ENCODE results near the gene PPP1R3F.

The PPP1R3F gene

DNA sequence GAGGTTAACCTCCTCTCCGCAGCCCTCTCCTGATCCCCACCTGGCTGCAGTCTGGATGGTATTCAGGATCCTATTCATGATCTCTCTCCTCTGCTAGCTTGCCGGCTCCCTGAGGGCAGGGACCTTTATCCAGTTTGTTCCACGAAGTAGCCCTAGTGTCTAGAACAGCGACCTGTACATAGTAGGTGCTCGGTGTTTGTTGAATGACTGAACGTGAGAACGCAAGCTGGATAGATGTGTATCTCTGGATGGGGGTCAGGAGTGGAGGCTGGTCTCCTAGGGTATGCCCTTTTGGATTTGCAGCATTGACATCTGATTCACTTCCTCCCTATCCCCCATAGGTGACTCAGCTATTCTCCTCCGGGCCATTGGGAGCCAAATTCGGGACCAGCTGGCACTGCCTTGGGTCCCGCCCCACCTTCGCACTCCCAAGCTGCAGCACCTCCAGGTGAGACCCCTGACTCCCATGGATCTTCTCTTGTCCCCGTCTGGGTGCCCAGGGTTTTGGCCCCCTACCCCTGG is 27.0 kb upstream of the PPP1R3F start:
- no peaks in the 10 kb centered on the region for H3K27me3 ChIP-seq (ENCODE audit: insufficient read depth, insufficient read length)
- DNase-seq (ENCODE audit: low read depth, low spot score) = no peak

GRCh38 chrX:49243166-49243565 is 26.4 kb upstream of the PPP1R3F start:
- no peak overlapping the region for H3K4me3 ChIP-seq (ENCODE audit: insufficient read length, low read depth)
- H3K4me1 ChIP-seq (ENCODE audit: insufficient read depth, insufficient read length) = no peaks in the 10 kb centered on the region
- TF ChIP-seq SUZ12 (IDR thresholded peaks at IDR 0.05; ENCODE audit: extremely low read depth, insufficient read depth, insufficient read length) (no peak), YY1 (IDR thresholded peaks at IDR 0.05; ENCODE audit: insufficient read depth, insufficient read length) (no peak), ZNF274 (IDR thresholded peaks at IDR 0.05; ENCODE audit: low read depth, low read length) (no peak)
- no peaks in the 10 kb centered on the region for H3K9me3 ChIP-seq (ENCODE audit: insufficient read depth, low read length)
- no peaks in the 10 kb centered on the region for H3K27me3 ChIP-seq (ENCODE audit: insufficient read depth, insufficient read length)
- H3K36me3 ChIP-seq (ENCODE audit: insufficient read depth, insufficient read length, low read length) = peaks cover 37% of the 10 kb centered on the region
- no peak overlapping the region for H3K9ac ChIP-seq (ENCODE audit: insufficient read length, low read depth)
- no peak for DNase-seq (ENCODE audit: low read depth, low spot score)

More for the DNA sequence above, 27.0 kb upstream of the PPP1R3F start:
- Histone ChIP-seq H3K4me3 (ENCODE audit: insufficient read length, low read depth) (no peak overlapping the region), H3K9me3 (ENCODE audit: insufficient read depth, low read length) (no peaks in the 10 kb centered on the region), H3K9ac (ENCODE audit: insufficient read length, low read depth) (no peak overlapping the region), H3K4me1 (ENCODE audit: insufficient read depth, insufficient read length) (no peaks in the 10 kb centered on the region), H3K36me3 (ENCODE audit: insufficient read depth, insufficient read length, low read length) (peaks cover 33% of the 10 kb centered on the region)
- TF ChIP-seq YY1 (IDR thresholded peaks at IDR 0.05; ENCODE audit: insufficient read depth, insufficient read length) = no peak
- no peak for TF ChIP-seq SUZ12 (IDR thresholded peaks at IDR 0.05; ENCODE audit: extremely low read depth, insufficient read depth, insufficient read length)
- no peak for TF ChIP-seq ZNF274 (IDR thresholded peaks at IDR 0.05; ENCODE audit: low read depth, low read length)

- TF ChIP-seq SUZ12 (IDR thresholded peaks at IDR 0.05; ENCODE audit: extremely low read depth, insufficient read depth, insufficient read length) = no peak
- Histone ChIP-seq H3K27me3 (ENCODE audit: insufficient read depth, insufficient read length) (no peaks in the 10 kb centered on the region), H3K4me3 (ENCODE audit: insufficient read length, low read depth) (no peak overlapping the region), H3K9me3 (ENCODE audit: insufficient read depth, low read length) (no peaks in the 10 kb centered on the region), H3K9ac (ENCODE audit: insufficient read length, low read depth) (no peak overlapping the region), H3K36me3 (ENCODE audit: insufficient read depth, insufficient read length, low read length) (peaks cover 46% of the 10 kb centered on the region), H3K4me1 (ENCODE audit: insufficient read depth, insufficient read length) (no peaks in the 10 kb centered on the region)
- no peak for DNase-seq (ENCODE audit: low read depth, low spot score)
Observed at GRCh38 chrX:49244207-49244606, 25.4 kb upstream of the PPP1R3F start.

- H3K36me3 ChIP-seq (ENCODE audit: insufficient read depth, insufficient read length, low read length) = peaks cover 55% of the 10 kb centered on the region
- no peak overlapping the region for H3K4me3 ChIP-seq (ENCODE audit: insufficient read length, low read depth)
- peaks cover 3% of the 10 kb centered on the region for H3K4me1 ChIP-seq (ENCODE audit: insufficient read depth, insufficient read length)
Observed at GRCh38 chrX:49246541-49246940, 23.1 kb upstream of the PPP1R3F start.

GRCh38 chrX:49247346-49247745 is 22.2 kb upstream of the PPP1R3F start:
- no peaks in the 10 kb centered on the region for H3K27me3 ChIP-seq (ENCODE audit: insufficient read depth, insufficient read length)
- H3K4me3 ChIP-seq (ENCODE audit: insufficient read length, low read depth) = no peak overlapping the region
- peaks cover 55% of the 10 kb centered on the region for H3K36me3 ChIP-seq (ENCODE audit: insufficient read depth, insufficient read length, low read length)
- peaks cover 3% of the 10 kb centered on the region for H3K4me1 ChIP-seq (ENCODE audit: insufficient read depth, insufficient read length)
- H3K9ac ChIP-seq (ENCODE audit: insufficient read length, low read depth) = no peak overlapping the region
- no peak for TF ChIP-seq SUZ12 (IDR thresholded peaks at IDR 0.05; ENCODE audit: extremely low read depth, insufficient read depth, insufficient read length)
- no peak for TF ChIP-seq YY1 (IDR thresholded peaks at IDR 0.05; ENCODE audit: insufficient read depth, insufficient read length)
- no peak for TF ChIP-seq ZNF274 (IDR thresholded peaks at IDR 0.05; ENCODE audit: low read depth, low read length)
- DNase-seq (ENCODE audit: low read depth, low spot score) = no peak
- H3K9me3 ChIP-seq (ENCODE audit: insufficient read depth, low read length) = no peaks in the 10 kb centered on the region

More at GRCh38 chrX:49246541-49246940, 23.1 kb upstream of the PPP1R3F start:
- H3K27me3 ChIP-seq (ENCODE audit: insufficient read depth, insufficient read length) = no peaks in the 10 kb centered on the region
- DNase-seq (ENCODE audit: low read depth, low spot score) = no peak
- no peaks in the 10 kb centered on the region for H3K9me3 ChIP-seq (ENCODE audit: insufficient read depth, low read length)
- TF ChIP-seq ZNF274 (IDR thresholded peaks at IDR 0.05; ENCODE audit: low read depth, low read length) = no peak
- TF ChIP-seq YY1 (IDR thresholded peaks at IDR 0.05; ENCODE audit: insufficient read depth, insufficient read length) = no peak
- no peak for TF ChIP-seq SUZ12 (IDR thresholded peaks at IDR 0.05; ENCODE audit: extremely low read depth, insufficient read depth, insufficient read length)
- H3K9ac ChIP-seq (ENCODE audit: insufficient read length, low read depth) = no peak overlapping the region

DNA sequence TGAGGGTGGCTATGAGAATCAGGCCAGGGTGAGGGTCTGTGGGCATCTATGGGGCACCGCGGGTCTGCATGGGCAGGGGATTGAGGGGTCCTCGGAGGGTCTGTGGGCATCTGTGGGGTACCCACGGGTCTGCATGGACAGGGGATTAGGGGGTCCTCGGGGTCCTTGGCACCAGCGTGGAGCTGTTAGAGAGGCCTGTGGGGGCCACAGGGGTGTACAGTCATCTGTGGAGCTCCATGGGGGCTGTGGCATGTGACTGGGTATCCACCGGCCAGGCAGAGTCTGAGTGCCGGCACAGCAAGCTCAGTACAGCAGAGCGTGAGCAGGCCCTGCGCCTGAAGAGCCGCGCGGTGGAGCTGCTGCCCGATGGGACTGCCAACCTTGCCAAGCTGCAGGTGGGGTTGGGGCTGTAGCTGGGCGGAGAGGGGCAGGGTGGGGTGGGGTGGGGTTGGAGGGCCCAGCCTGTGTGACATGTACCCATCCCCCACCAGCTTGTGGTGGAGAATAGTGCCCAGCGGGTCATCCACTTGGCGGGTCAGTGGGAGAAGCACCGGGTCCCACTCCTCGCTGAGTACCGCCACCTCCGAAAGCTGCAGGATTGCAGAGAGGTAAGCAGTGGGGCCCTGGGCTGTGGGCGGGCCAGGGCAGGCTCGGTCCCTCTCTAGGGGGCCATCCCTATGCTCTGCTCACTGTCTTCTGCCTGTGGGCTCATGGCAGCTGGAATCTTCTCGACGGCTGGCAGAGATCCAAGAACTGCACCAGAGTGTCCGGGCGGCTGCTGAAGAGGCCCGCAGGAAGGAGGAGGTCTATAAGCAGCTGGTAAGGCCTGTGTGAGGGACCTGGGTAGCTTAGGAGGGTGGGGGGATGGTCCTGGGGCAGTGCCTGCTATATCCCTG is 21.4 kb upstream of the PPP1R3F start:
- H3K36me3 ChIP-seq (ENCODE audit: insufficient read depth, insufficient read length, low read length) = peaks cover 52% of the 10 kb centered on the region
- H3K27me3 ChIP-seq (ENCODE audit: insufficient read depth, insufficient read length) = no peaks in the 10 kb centered on the region
- TF ChIP-seq YY1 (IDR thresholded peaks at IDR 0.05; ENCODE audit: insufficient read depth, insufficient read length) (no peak), ZNF274 (IDR thresholded peaks at IDR 0.05; ENCODE audit: low read depth, low read length) (no peak), SUZ12 (IDR thresholded peaks at IDR 0.05; ENCODE audit: extremely low read depth, insufficient read depth, insufficient read length) (no peak)
- H3K9ac ChIP-seq (ENCODE audit: insufficient read length, low read depth) = no peak overlapping the region
- H3K4me1 ChIP-seq (ENCODE audit: insufficient read depth, insufficient read length) = peaks cover 3% of the 10 kb centered on the region
- DNase-seq (ENCODE audit: low read depth, low spot score) = no peak
- no peaks in the 10 kb centered on the region for H3K9me3 ChIP-seq (ENCODE audit: insufficient read depth, low read length)
- no peak overlapping the region for H3K4me3 ChIP-seq (ENCODE audit: insufficient read length, low read depth)

DNA sequence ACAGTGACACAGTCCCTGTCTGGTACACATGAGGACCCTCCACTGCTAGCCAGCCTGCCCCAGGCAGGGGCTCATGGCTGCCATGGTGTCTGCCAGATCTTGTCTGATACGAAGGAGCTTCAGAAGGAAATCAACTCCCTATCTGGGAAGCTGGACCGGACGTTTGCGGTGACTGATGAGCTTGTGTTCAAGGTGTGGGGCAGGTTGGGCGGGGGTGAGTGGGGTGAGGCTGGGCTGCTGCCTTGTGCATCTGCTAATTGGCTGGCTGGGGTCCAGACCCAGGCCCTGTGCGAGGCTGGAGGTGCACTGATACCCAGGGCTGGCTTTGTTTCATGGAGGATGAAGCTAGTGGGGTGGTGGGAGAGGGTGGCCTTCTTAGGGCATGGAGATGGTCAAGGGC is 20.5 kb upstream of the PPP1R3F start:
- Histone ChIP-seq H3K27me3 (ENCODE audit: insufficient read depth, insufficient read length) (no peaks in the 10 kb centered on the region), H3K9me3 (ENCODE audit: insufficient read depth, low read length) (no peaks in the 10 kb centered on the region), H3K9ac (ENCODE audit: insufficient read length, low read depth) (no peak overlapping the region), H3K36me3 (ENCODE audit: insufficient read depth, insufficient read length, low read length) (peaks cover 48% of the 10 kb centered on the region), H3K4me3 (ENCODE audit: insufficient read length, low read depth) (no peak overlapping the region), H3K4me1 (ENCODE audit: insufficient read depth, insufficient read length) (peaks cover 3% of the 10 kb centered on the region)
- DNase-seq (ENCODE audit: low read depth, low spot score) = no peak
- no peak for TF ChIP-seq YY1 (IDR thresholded peaks at IDR 0.05; ENCODE audit: insufficient read depth, insufficient read length)
- TF ChIP-seq SUZ12 (IDR thresholded peaks at IDR 0.05; ENCODE audit: extremely low read depth, insufficient read depth, insufficient read length) = no peak
- TF ChIP-seq ZNF274 (IDR thresholded peaks at IDR 0.05; ENCODE audit: low read depth, low read length) = no peak

All from NT2/D1 (cell line).